HG02840 (cell line): ENCODE results near the gene SINHCAF.

Experiments
- ATAC-seq: cut with Tn5 transposase; IDR thresholded peaks from one replicate; pipeline ENCODE4 v1.9.1; 2021; ENCODE audit warnings: mild to moderate bottlenecking, moderate library complexity, moderate number of reproducible peaks; ENCODE audit not compliant: unreplicated experiment, low FRiP score

SINHCAF gene

GRCh38 chr12:31235868-31236395, 90.0 kb downstream of the SINHCAF start:
- ATAC-seq, result no peak

DNA sequence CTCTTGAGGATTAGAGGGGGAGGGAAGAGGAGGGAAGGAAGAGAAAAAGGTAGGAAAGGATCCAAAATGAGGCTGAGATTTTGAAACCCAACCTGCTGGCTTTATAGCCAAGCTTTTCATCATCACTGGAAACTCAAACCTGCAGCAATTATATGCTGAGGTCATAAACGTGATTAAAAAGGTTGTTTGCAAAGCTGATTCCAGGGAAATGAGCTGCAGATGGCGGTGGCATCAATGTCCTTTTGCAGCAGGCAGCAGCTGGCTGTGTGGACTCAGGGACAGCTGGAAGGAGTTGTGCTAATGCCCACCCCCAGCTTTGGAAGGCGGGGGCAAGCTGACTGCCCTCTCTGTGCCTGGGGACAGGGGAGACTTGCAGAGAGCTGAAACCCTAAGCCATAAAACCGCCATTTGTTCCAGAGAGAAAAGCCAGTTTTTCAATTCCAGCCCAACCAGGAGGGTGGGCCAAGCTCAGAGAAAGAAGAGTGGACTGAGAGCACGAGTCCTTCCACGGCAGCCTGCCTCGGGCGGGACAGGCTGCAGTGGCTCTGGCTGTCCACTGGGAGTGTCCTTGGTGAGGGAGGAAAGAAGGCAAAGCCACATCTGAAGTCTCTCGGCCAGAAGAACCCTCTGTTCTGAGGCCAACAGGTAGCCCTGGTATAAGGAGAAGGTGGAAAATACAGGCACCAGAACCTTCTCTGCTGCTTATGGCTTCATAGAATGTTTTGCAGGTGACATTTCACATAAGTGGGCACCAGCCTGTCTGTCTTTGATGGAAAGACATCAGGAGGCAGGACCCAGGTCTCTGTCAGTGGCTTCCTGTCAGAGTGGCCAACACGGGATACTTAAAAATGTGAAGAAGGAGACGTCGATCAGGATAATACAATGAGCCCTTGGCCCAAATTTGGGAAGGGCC, 90.7 kb downstream of the SINHCAF start:
- ATAC-seq, result no peak

DNA sequence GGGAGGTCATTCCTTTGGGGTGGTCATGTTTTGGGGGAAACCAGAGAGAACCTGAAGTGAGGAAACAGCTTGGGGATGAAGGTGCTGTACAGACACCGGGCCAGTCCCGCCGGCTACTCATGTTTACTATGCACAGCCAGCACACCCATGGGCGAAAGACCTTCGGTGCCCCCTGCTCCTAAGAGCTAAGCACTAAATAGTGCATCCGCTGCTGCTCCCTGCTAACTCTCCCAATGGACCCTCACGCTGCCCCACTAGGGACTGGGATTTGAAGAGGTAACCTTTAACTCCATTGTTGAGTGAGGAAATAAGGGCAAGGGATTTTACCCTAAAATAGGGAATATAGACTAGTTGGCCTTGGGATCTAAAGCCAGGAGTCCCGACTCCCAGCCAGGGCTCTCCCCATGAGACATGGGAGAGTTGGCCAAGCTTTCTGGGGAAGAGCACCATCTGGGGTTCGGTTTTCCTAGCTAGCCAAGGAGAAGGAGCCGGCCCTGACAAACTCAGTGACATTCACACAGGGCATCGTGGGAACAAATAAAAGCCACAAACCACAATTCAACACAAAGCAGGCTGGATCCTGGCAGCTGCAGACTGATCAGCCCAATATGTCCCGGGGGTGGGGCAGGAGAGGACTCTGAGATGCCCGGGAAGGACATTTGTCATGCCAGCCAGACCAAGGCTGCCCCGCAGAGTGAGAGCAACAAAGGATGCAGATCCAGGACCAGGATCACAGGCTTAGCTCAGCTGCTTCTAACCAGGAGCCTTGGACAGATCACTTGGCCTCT, 91.7 kb downstream of the SINHCAF start:
- no peak for ATAC-seq

DNA sequence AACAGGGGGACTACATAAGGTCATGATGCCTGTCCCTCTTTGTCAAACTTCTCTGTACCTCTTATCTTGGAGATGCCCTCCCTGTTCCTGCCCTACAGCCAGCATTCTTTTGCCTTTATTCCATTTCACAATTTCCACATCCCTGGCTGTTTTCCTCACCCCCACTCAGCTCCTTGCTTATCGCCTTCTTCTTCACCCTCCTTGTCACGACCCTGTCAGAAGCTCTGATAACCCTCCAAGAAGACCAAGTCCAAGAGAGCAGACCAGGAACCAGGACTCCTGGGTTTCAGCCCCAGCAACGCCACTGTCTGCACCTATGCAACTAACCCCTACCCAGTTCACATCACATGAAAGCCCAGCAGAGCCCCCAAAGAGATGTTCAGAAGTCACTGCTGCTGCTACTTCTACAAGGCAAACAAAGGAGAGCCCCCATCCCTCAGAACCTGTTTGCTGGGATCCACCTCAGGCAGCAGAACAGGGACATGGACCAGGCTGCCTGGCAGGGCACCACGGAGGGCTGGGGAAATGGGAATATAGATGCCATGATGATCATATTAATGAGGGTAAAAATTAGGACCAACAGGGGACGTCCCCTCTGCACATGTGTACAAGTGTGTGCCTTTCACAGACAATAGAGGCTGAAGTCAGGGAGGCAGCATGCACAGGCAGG, 92.8 kb downstream of the SINHCAF start:
- no peak for ATAC-seq

DNA sequence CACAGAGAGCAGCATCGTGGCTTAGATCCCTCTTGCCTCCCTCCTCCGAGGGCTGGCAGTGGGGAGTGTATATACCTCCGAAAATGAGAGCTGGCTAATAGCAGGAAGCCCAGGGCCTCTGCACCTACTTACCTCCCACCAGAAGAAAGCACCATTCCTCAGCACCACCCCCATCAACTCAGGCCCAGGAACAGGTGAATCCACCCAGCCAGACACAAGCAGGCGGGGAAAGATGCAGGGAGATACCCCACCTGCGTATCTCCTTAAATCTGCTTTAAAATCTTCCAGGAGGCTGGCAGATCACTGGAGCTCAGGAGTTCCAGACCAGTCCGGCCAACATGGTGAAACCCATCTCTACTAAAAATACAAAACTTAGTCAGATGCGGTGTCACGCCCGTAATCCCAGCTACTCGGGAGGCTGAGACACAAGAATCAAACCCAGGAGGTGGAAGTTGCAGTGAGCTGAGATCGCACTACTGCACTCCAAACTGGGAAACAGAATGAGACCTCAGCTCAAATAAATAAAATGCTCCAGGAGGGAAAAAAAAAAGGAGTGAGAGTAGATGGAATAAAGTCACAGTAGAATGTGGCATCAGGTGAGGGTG, 93.5 kb downstream of the SINHCAF start:
- no peak for ATAC-seq

GRCh38 chr12:31231611-31232360, 94.2 kb downstream of the SINHCAF start:
- ATAC-seq, result no peak
